HepG2 (cell line): ENCODE results near the gene AIF1. TPM values are rescaled to one million over a fixed set of nuclear protein-coding genes. Genes with fewer than 3 reads are reported as not detected.

Source experiments
- HHEX ChIP-seq: IDR thresholded peaks from 2 replicates; pipeline ENCODE4 v1.6.1; 2016; ENCODE audit warnings: control low read depth
- JDP2 ChIP-seq: sonication (generic); formaldehyde crosslinking; IDR thresholded peaks from 2 replicates; pipeline ENCODE4 v1.8.1; 2022; ENCODE audit warnings: missing genetic modification reagents, borderline replicate concordance
- KLF15 ChIP-seq: sonication (generic); formaldehyde crosslinking; IDR thresholded peaks from 2 replicates; pipeline ENCODE4 v1.8.1; 2023; ENCODE audit warnings: borderline replicate concordance, mild to moderate bottlenecking, inconsistent platforms, missing genetic modification reagents, mixed read lengths
- PHF8 ChIP-seq: sonication (generic); formaldehyde crosslinking; IDR thresholded peaks from 2 replicates; pipeline ENCODE4 v1.5.0; 2020; ENCODE audit warnings: missing genetic modification reagents
- SETDB1 ChIP-seq: sonication (generic); formaldehyde crosslinking; IDR thresholded peaks from 2 replicates; pipeline ENCODE4 v1.5.1; 2020; ENCODE audit warnings: missing genetic modification reagents, mild to moderate bottlenecking, borderline replicate concordance
- SMAD3 ChIP-seq: sonication (generic); formaldehyde crosslinking; IDR thresholded peaks from 2 replicates; pipeline ENCODE4 v1.4.0; 2020; ENCODE audit warnings: missing genetic modification reagents
- SRSF1 ChIP-seq: fragments of 200-400 bp; formaldehyde crosslinking; optimal IDR thresholded peaks from 2 replicates; pipeline ENCODE3; 2017; ENCODE audit warnings: mild to moderate bottlenecking, low read depth, low read length, moderate library complexity
- ZNF333 ChIP-seq: sonication (generic); formaldehyde crosslinking; IDR thresholded peaks from 2 replicates; pipeline ENCODE4 v1.4.0; 2020; ENCODE audit warnings: mild to moderate bottlenecking, missing genetic modification reagents, borderline replicate concordance
- ZNF350 ChIP-seq: sonication (generic); formaldehyde crosslinking; IDR thresholded peaks from 2 replicates; pipeline ENCODE4 v1.4.0; 2020; ENCODE audit warnings: mild to moderate bottlenecking, low read depth, missing genetic modification reagents, borderline replicate concordance
- ZNF746 ChIP-seq: sonication (generic); formaldehyde crosslinking; IDR thresholded peaks from 2 replicates; pipeline ENCODE4 v1.8.0; 2022; ENCODE audit warnings: mild to moderate bottlenecking, missing genetic modification reagents
- ZSCAN20 ChIP-seq: sonication (generic); formaldehyde crosslinking; IDR thresholded peaks from 2 replicates; pipeline ENCODE4 v1.4.0; 2020; ENCODE audit warnings: missing genetic modification reagents, mild to moderate bottlenecking, borderline replicate concordance
- ZZZ3 ChIP-seq: sonication (generic); formaldehyde crosslinking; IDR thresholded peaks from 2 replicates; pipeline ENCODE4 v1.4.0; 2020; ENCODE audit warnings: missing genetic modification reagents, mild to moderate bottlenecking, borderline replicate concordance
- polyA plus RNA-seq, 8 experiments: library from polyadenylated mRNA; depleted of rRNA in 3 of 8; stranded (reverse) in 7 of 8; unstranded in 1 of 8; fragments of >200 nt; fragmentation: Illumina TruSeq in 4 of 8; extraction: Trizol in 4 of 8; gene quantifications; 2 replicates each; pipeline versions ENCODE4 v1.2.1 to v1.2.3, GENCODE V29; 2011 to 2016; ENCODE audit warnings: low read depth in 4 of 8, missing spikeins in 1 of 8, mixed read lengths in 1 of 8; ENCODE audit not compliant: insufficient read depth in 1 of 8
- total RNA-seq, 5 experiments: library from RNA; depleted of rRNA; stranded (reverse); fragments of >200 nt; fragmentation: Illumina TruSeq; extraction: Trizol; gene quantifications; 2 replicates each; pipeline ENCODE4 v1.2.3, GENCODE V29; 2016; ENCODE audit warnings: low read depth in 1 of 5
- TF ChIP-seq, protein P1 (sequence below): sonication (generic); formaldehyde crosslinking; IDR thresholded peaks from 2 replicates; pipeline ENCODE4 v1.4.0; 2020; ENCODE audit warnings: missing genetic modification reagents, mild to moderate bottlenecking, borderline replicate concordance
- TF ChIP-seq, protein P2 (sequence below): sonication (generic); formaldehyde crosslinking; IDR thresholded peaks from 2 replicates; pipeline ENCODE4 v1.8.1; 2023; ENCODE audit warnings: mild to moderate bottlenecking, missing genetic modification reagents
- TF ChIP-seq, protein P3 (sequence below): sonication (generic); formaldehyde crosslinking; IDR thresholded peaks from 2 replicates; pipeline ENCODE4 v1.4.0; 2020; ENCODE audit warnings: missing genetic modification reagents
- TF ChIP-seq, protein P4 (sequence below): sonication (generic); formaldehyde crosslinking; IDR thresholded peaks from 2 replicates; pipeline ENCODE4 v1.4.0; 2020; ENCODE audit warnings: missing genetic modification reagents, borderline replicate concordance
- TF ChIP-seq, protein P5 (sequence below): IDR thresholded peaks from 2 replicates; pipeline ENCODE4 v1.6.1; 2012; ENCODE audit warnings: low read length, improper control_type of control experiment
- TF ChIP-seq, protein P6 (sequence below): sonication (generic); formaldehyde crosslinking; IDR thresholded peaks from 2 replicates; pipeline ENCODE4 v1.4.0; 2020; ENCODE audit warnings: missing genetic modification reagents

AIF1 gene
- total and polyA plus RNA-seq, 2 of the 13 experiments (the other 11 are each of a cell fraction or from before 2014, with no cell fraction given), result 1.5 TPM; not detected in 1

DNA sequence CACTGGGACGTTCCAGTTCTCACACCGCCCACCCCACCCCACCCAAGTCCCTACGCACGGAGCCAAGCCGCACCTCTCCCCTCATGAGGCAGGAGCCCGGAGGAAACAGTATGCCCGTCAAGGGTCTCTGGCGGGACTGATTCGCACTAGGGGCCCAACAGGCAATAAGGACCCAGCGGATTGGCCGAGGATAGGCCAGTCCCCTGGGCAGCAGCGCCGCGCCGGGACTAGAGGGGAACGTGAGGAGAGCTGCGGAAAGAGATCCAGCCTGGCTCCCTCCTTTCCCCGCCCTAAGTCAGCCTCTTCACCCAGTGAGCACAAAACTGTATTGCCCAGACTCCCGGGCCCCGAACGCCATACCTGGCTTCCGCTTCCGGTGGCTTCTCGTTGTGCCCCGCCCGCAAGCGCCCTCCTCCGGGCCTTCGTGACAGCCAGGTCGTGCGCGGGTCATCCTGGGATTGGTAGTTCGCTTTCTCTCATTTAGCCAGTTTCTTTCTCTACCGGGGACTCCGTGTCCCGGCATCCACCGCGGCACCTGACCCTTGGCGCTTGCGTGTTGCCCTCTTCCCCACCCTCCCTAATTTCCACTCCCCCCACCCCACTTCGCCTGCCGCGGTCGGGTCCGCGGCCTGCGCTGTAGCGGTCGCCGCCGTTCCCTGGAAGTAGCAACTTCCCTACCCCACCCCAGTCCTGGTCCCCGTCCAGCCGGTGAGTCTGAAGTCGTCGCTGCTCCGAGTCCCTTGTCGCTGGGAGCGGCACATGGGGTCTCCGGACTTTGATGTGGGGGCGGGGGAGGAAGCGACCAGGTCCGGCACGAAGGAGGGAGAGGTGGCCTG lies 50.7 kb downstream of the AIF1 start, which contains the start of gene CSNK2B (continued):
- TF ChIP-seq JDP2 (CRISPR knock-in tag), result no peak; the same call in 1 of the 2 replicates
- TF ChIP-seq ZSCAN20 (CRISPR knock-in tag), result no peak; the same call in 1 of the 2 replicates
- TF ChIP-seq ZNF746 (CRISPR knock-in tag), result peak; percentile 89
- no peak for TF ChIP-seq KLF15 (CRISPR knock-in tag)
- TF ChIP-seq, protein P1, sequence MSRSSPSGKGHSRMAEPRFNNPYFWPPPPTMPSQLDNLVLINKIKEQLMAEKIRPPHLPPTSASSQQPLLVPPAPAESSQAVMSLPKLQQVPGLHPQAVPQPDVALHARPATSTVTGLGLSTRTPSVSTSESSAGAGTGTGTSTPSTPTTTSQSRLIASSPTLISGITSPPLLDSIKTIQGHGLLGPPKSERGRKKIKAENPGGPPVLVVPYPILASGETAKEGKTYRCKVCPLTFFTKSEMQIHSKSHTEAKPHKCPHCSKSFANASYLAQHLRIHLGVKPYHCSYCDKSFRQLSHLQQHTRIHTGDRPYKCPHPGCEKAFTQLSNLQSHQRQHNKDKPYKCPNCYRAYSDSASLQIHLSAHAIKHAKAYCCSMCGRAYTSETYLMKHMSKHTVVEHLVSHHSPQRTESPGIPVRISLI (CRISPR knock-in tag), result no peak; the same call in 1 of the 2 replicates
- TF ChIP-seq, protein P2, sequence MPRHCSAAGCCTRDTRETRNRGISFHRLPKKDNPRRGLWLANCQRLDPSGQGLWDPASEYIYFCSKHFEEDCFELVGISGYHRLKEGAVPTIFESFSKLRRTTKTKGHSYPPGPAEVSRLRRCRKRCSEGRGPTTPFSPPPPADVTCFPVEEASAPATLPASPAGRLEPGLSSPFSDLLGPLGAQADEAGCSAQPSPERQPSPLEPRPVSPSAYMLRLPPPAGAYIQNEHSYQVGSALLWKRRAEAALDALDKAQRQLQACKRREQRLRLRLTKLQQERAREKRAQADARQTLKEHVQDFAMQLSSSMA (CRISPR knock-in tag), result 0 out of 2 replicates have a peak, but pooled peaks have one; percentile 8
- no peak for TF ChIP-seq HHEX (CRISPR knock-in tag)
- TF ChIP-seq SMAD3, result peak; percentile 23; the same call in 1 of the 2 replicates
- TF ChIP-seq, protein P3, sequence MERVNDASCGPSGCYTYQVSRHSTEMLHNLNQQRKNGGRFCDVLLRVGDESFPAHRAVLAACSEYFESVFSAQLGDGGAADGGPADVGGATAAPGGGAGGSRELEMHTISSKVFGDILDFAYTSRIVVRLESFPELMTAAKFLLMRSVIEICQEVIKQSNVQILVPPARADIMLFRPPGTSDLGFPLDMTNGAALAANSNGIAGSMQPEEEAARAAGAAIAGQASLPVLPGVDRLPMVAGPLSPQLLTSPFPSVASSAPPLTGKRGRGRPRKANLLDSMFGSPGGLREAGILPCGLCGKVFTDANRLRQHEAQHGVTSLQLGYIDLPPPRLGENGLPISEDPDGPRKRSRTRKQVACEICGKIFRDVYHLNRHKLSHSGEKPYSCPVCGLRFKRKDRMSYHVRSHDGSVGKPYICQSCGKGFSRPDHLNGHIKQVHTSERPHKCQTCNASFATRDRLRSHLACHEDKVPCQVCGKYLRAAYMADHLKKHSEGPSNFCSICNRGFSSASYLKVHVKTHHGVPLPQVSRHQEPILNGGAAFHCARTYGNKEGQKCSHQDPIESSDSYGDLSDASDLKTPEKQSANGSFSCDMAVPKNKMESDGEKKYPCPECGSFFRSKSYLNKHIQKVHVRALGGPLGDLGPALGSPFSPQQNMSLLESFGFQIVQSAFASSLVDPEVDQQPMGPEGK (CRISPR knock-in tag), result peak; percentile 96
- TF ChIP-seq, protein P4, sequence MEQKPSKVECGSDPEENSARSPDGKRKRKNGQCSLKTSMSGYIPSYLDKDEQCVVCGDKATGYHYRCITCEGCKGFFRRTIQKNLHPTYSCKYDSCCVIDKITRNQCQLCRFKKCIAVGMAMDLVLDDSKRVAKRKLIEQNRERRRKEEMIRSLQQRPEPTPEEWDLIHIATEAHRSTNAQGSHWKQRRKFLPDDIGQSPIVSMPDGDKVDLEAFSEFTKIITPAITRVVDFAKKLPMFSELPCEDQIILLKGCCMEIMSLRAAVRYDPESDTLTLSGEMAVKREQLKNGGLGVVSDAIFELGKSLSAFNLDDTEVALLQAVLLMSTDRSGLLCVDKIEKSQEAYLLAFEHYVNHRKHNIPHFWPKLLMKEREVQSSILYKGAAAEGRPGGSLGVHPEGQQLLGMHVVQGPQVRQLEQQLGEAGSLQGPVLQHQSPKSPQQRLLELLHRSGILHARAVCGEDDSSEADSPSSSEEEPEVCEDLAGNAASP (CRISPR knock-in tag), result no peak
- peak; percentile 97 for TF ChIP-seq PHF8 (CRISPR knock-in tag)
- TF ChIP-seq ZNF350 (CRISPR knock-in tag), result peak; percentile 40
- no peak; the same call in 1 of the 2 replicates for TF ChIP-seq ZZZ3
- no peak; the same call in 1 of the 2 replicates for TF ChIP-seq ZNF333 (CRISPR knock-in tag)
- TF ChIP-seq, protein P5, sequence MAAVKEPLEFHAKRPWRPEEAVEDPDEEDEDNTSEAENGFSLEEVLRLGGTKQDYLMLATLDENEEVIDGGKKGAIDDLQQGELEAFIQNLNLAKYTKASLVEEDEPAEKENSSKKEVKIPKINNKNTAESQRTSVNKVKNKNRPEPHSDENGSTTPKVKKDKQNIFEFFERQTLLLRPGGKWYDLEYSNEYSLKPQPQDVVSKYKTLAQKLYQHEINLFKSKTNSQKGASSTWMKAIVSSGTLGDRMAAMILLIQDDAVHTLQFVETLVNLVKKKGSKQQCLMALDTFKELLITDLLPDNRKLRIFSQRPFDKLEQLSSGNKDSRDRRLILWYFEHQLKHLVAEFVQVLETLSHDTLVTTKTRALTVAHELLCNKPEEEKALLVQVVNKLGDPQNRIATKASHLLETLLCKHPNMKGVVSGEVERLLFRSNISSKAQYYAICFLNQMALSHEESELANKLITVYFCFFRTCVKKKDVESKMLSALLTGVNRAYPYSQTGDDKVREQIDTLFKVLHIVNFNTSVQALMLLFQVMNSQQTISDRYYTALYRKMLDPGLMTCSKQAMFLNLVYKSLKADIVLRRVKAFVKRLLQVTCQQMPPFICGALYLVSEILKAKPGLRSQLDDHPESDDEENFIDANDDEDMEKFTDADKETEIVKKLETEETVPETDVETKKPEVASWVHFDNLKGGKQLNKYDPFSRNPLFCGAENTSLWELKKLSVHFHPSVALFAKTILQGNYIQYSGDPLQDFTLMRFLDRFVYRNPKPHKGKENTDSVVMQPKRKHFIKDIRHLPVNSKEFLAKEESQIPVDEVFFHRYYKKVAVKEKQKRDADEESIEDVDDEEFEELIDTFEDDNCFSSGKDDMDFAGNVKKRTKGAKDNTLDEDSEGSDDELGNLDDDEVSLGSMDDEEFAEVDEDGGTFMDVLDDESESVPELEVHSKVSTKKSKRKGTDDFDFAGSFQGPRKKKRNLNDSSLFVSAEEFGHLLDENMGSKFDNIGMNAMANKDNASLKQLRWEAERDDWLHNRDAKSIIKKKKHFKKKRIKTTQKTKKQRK, result no peak
- peak; percentile 55 for TF ChIP-seq SRSF1
- TF ChIP-seq, protein P6, sequence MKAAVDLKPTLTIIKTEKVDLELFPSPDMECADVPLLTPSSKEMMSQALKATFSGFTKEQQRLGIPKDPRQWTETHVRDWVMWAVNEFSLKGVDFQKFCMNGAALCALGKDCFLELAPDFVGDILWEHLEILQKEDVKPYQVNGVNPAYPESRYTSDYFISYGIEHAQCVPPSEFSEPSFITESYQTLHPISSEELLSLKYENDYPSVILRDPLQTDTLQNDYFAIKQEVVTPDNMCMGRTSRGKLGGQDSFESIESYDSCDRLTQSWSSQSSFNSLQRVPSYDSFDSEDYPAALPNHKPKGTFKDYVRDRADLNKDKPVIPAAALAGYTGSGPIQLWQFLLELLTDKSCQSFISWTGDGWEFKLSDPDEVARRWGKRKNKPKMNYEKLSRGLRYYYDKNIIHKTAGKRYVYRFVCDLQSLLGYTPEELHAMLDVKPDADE, result no peak
- TF ChIP-seq SETDB1 (CRISPR knock-in tag), result no peak
